Sigmoid colon (tissue), 4 donors: ENCODE results near the gene MSX1.

Experiments used
- CTCF ChIP-seq, 4 experiments: fragments of 450-650 bp in 3 of 4; fragments of 200-600 bp in 1 of 4; IDR thresholded peaks; one replicate each; pipeline ENCODE4 v1.5.1; 2016 to 2019; ENCODE audit warnings: antibody characterized with exemption in 4 of 4, mild to moderate bottlenecking in 3 of 4, moderate library complexity in 2 of 4
- POLR2AphosphoS5 ChIP-seq, 4 donors: sonication (generic); formaldehyde crosslinking; IDR thresholded peaks; one replicate each; pipeline ENCODE4 v1.6.1; 2017; ENCODE audit warnings: antibody characterized with exemption in 4 of 4

- TF ChIP-seq CTCF (IDR thresholded peaks at IDR 0.05): peak in 1 of 4 experiments; percentile 14
- no peak for TF ChIP-seq POLR2AphosphoS5 (IDR thresholded peaks at IDR 0.05)
Measured at GRCh38 chr4:4852591-4853362, 6.7 kb upstream of the MSX1 start.
